Activated T-cell treated with anti-CD3 and anti-CD28 coated beads for 48 hours (primary cell): Measurements from ENCODE around the gene VWA3B.
"Not testable (repeated sequence)": the region's sequence is repeated elsewhere in the genome, so short reads cannot be mapped to it uniquely, and the experiment has no call there.

ENCODE experiments used
- DNase-seq: peaks from one replicate; pipeline ENCODE4 v3.0.0-alpha.2; 2020; ENCODE audit warnings: low read depth

The VWA3B gene

GRCh38 chr2:98299211-98299905, 212.4 kb downstream of the VWA3B start:
- no peak for DNase-seq

GRCh38 chr2:98300141-98300874, 213.3 kb downstream of the VWA3B start:
- DNase-seq, result no peak

GRCh38 chr2:98301469-98301868, 214.5 kb downstream of the VWA3B start:
- DNase-seq, result no peak

GRCh38 chr2:98307131-98307696, 220.2 kb downstream of the VWA3B start:
- not testable (repeated sequence) for DNase-seq

- no peak for DNase-seq
Measured at GRCh38 chr2:98308068-98308467, 221.1 kb downstream of the VWA3B start.

- DNase-seq, result no peak
Measured at GRCh38 chr2:98308532-98308931, 221.6 kb downstream of the VWA3B start.

GRCh38 chr2:98309580-98309979, 222.6 kb downstream of the VWA3B start:
- DNase-seq, result no peak

- DNase-seq, result no peak
Measured at GRCh38 chr2:98310010-98310409, 223.0 kb downstream of the VWA3B start.

GRCh38 chr2:98311090-98311489, 224.1 kb downstream of the VWA3B start:
- no peak for DNase-seq

GRCh38 chr2:98311771-98312545, 225.0 kb downstream of the VWA3B start:
- no peak for DNase-seq

- DNase-seq, result no peak
Measured at GRCh38 chr2:98313492-98314250, 226.7 kb downstream of the VWA3B start.

- no peak for DNase-seq
Measured at GRCh38 chr2:98314251-98314650, 227.3 kb downstream of the VWA3B start.

GRCh38 chr2:98315957-98316356, 229.0 kb downstream of the VWA3B start:
- no peak for DNase-seq

- no peak for DNase-seq
Measured at GRCh38 chr2:98317214-98317613, 230.2 kb downstream of the VWA3B start.

- DNase-seq, result not testable (repeated sequence)
Measured at GRCh38 chr2:98320171-98320570, 233.2 kb downstream of the VWA3B start.

GRCh38 chr2:98324181-98324580, 237.2 kb downstream of the VWA3B start:
- DNase-seq, result no peak

GRCh38 chr2:98327776-98328175, 240.8 kb downstream of the VWA3B start:
- no peak for DNase-seq

- DNase-seq, result no peak
Measured at GRCh38 chr2:98329549-98329948, 242.6 kb downstream of the VWA3B start.

GRCh38 chr2:98332989-98333388, 246.0 kb downstream of the VWA3B start:
- DNase-seq, result no peak

GRCh38 chr2:98333922-98334321, 247.0 kb downstream of the VWA3B start:
- DNase-seq, result no peak

GRCh38 chr2:98334439-98335078, 247.6 kb downstream of the VWA3B start:
- no peak for DNase-seq
